Esophagus squamous epithelium (tissue), 5 donors: ENCODE measurements around the gene C12orf57. TPM values are rescaled to one million over a fixed set of nuclear protein-coding genes. Genes with fewer than 3 reads are reported as not detected.

Experiments
- DNase-seq: peaks from one replicate; lab custom pipeline; 2025; lab: John Stamatoyannopoulos, UW
- H3K27ac ChIP-seq, 4 donors: fragments of 200-600 bp; sonication (generic); one replicate each; pipeline ENCODE4 v1.5.1; 2016 to 2019; ENCODE audit warnings: mild to moderate bottlenecking in 1 of 4
- H3K27me3 ChIP-seq, 4 donors: fragments of 200-600 bp; sonication (generic); 1 replicate in 3 of 4; 2 replicates in 1 of 4; pipeline versions ENCODE4 v1.5.1 to v1.6.0; 2017 to 2021; ENCODE audit warnings: antibody characterized with exemption in 1 of 4
- H3K36me3 ChIP-seq, 3 donors: fragments of 200-600 bp; sonication (generic); one replicate each; pipeline ENCODE4 v1.5.1; 2016 to 2019
- H3K4me1 ChIP-seq, 3 donors: fragments of 200-600 bp; sonication (generic); one replicate each; pipeline ENCODE4 v1.5.1; 2017 to 2019
- H3K4me3 ChIP-seq, 4 donors: fragments of 200-600 bp; sonication (generic); 1 replicate in 3 of 4; 2 replicates in 1 of 4; pipeline ENCODE4 v1.5.1; 2016 to 2019; ENCODE audit warnings: mild to moderate bottlenecking in 2 of 4, moderate library complexity in 1 of 4
- H3K9me3 ChIP-seq, 3 donors: fragments of 200-600 bp; sonication (generic); one replicate each; pipeline ENCODE4 v1.5.1; 2016 to 2019
- CTCF ChIP-seq, 6 experiments: fragments of 450-650 bp in 4 of 6; fragments of 200-600 bp in 2 of 6; sonication (generic) in 2 of 6; IDR thresholded peaks; one replicate each; pipeline ENCODE4 v1.5.1; 2016 to 2019; ENCODE audit warnings: antibody characterized with exemption in 6 of 6, mild to moderate bottlenecking in 4 of 6, moderate library complexity in 4 of 6
- POLR2A ChIP-seq, 4 donors: fragments of 450-650 bp; IDR thresholded peaks; one replicate each; pipeline ENCODE4 v1.6.1; 2017; ENCODE audit warnings: antibody characterized with exemption in 4 of 4, mild to moderate bottlenecking in 4 of 4, moderate library complexity in 3 of 4
- WGBS, 2 donors: methylation state at CpG; one replicate each; pipeline ENCODE4 v1.1.5; 2018; 5-methylcytosine and 5-hydroxymethylcytosine counted together
- intact Hi-C: fragments of 100-400 bp; cut with DNase I; formaldehyde crosslinking; loops from one replicate; pipeline ENCODE4 v1.15.0; 2022
- total RNA-seq, 4 donors: library from RNA; depleted of rRNA; stranded (reverse); fragments of >200 nt; gene quantifications; one replicate each; pipeline ENCODE4 v1.1.0, GENCODE V29; 2016
- donor health status: DM: yes; HTN: yes; CAD: no.

C12orf57 gene
- total RNA-seq, 4 donors from 2014 or later, result 110 to 377 (median 156) TPM

- TF ChIP-seq CTCF (IDR thresholded peaks at IDR 0.05) (no peak), POLR2A (IDR thresholded peaks at IDR 0.05) (no peak)
- 71 to 76% methylated on average over 9 to 10 of the region's 12 CpGs for WGBS, 2 donors
- Histone ChIP-seq H3K4me1 (peaks cover 34 to 86% (median 42%) of the 10 kb centered on the region in 3 donors), H3K4me3 (no peak overlapping the region), H3K27ac (peak overlapping the region in 2 of 4 donors; percentile 21 to 97), H3K9me3 (no peaks in the 10 kb centered on the region), H3K36me3 (peaks cover 6 to 51% (median 11%) of the 10 kb centered on the region in 3 donors), H3K27me3 (no peaks in the 10 kb centered on the region)
- intact Hi-C loops, result no loop called here
- DNase-seq, result no peak
Measured at GRCh38 chr12:6941782-6942181, 2.0 kb upstream of the C12orf57 start.

GRCh38 chr12:6942331-6942665 is 1.5 kb upstream of the C12orf57 start:
- H3K4me1 ChIP-seq, result peaks cover 29 to 86% (median 43%) of the 10 kb centered on the region in 3 donors
- WGBS, 2 donors, result 78 to 85% methylated on average over 10 to 11 of the region's 11 CpGs
- no peak overlapping the region for H3K4me3 ChIP-seq
- no peak for TF ChIP-seq POLR2A (IDR thresholded peaks at IDR 0.05)
- TF ChIP-seq CTCF (IDR thresholded peaks at IDR 0.05), result no peak
- H3K36me3 ChIP-seq, result peaks cover 6 to 50% (median 11%) of the 10 kb centered on the region in 3 donors
- H3K27ac ChIP-seq, result peak overlapping the region; percentile 91 to 98 (median 97)
- no peaks in the 10 kb centered on the region for H3K9me3 ChIP-seq
- intact Hi-C loops, result no loop called here
- DNase-seq, result no peak
- H3K27me3 ChIP-seq, result no peaks in the 10 kb centered on the region

- peak; percentile 49 for DNase-seq
- H3K27me3 ChIP-seq, result no peaks in the 10 kb centered on the region
- peaks cover 25 to 81% (median 38%) of the 10 kb centered on the region in 3 donors for H3K4me1 ChIP-seq
- 0 to 2% methylated on average over 13 of the region's 13 CpGs for WGBS, 2 donors
- H3K9me3 ChIP-seq, result no peaks in the 10 kb centered on the region
- TF ChIP-seq POLR2A (IDR thresholded peaks at IDR 0.05) (no peak), CTCF (IDR thresholded peaks at IDR 0.05) (no peak)
- peaks cover 6 to 50% (median 11%) of the 10 kb centered on the region in 3 donors for H3K36me3 ChIP-seq
- H3K4me3 ChIP-seq, result peak overlapping the region; percentile 40 to 77 (median 70)
- intact Hi-C loops, result no loop called here
- peak overlapping the region; percentile 91 to 98 (median 97) for H3K27ac ChIP-seq
Measured at GRCh38 chr12:6943389-6943721, 467 bp upstream of the C12orf57 start.

GRCh38 chr12:6944381-6945186 is 762 bp downstream of the C12orf57 start:
- Histone ChIP-seq H3K9me3 (no peaks in the 10 kb centered on the region), H3K4me1 (peaks cover 20 to 78% (median 35%) of the 10 kb centered on the region in 3 donors), H3K27me3 (no peaks in the 10 kb centered on the region), H3K4me3 (peak overlapping the region; percentile 40 to 77 (median 70)), H3K36me3 (peaks cover 6 to 39% (median 11%) of the 10 kb centered on the region in 3 donors), H3K27ac (peak overlapping the region; percentile 91 to 98 (median 97))
- TF ChIP-seq POLR2A (IDR thresholded peaks at IDR 0.05) (peak in 2 of 4 donors; percentile 3 to 22), CTCF (IDR thresholded peaks at IDR 0.05) (peak; percentile 77 to 98 (median 94))
- peak; percentile 59 for DNase-seq
- intact Hi-C loops, result loop anchor here (2.0 kb wide), 1 partner anchor 18 kb away; no protein-coding TSS in a partner anchor
- 3 to 5% methylated on average over 14 to 21 of the region's 48 CpGs for whole genome bisulfite sequencing, 2 donors

GRCh38 chr12:6945613-6946012 is 1.8 kb downstream of the C12orf57 start:
- Histone ChIP-seq H3K9me3 (no peaks in the 10 kb centered on the region), H3K27me3 (no peaks in the 10 kb centered on the region), H3K36me3 (peaks cover 6 to 29% (median 11%) of the 10 kb centered on the region in 3 donors), H3K27ac (peak overlapping the region; percentile 91 to 98 (median 97)), H3K4me1 (peaks cover 24 to 87% (median 36%) of the 10 kb centered on the region in 3 donors), H3K4me3 (peak overlapping the region; percentile 16 to 67 (median 53))
- intact Hi-C loops, result loop anchor here (2.0 kb wide), 1 partner anchor 17 kb away; no protein-coding TSS in a partner anchor
- DNase-seq, result no peak
- 54 to 60% methylated on average over 1 to 3 of the region's 11 CpGs for WGBS, 2 donors
- no peak for TF ChIP-seq POLR2A (IDR thresholded peaks at IDR 0.05)
- no peak for TF ChIP-seq CTCF (IDR thresholded peaks at IDR 0.05)
